Adrenal gland (tissue), 12 donors: ENCODE measurements around the gene LMBRD1. TPM values are rescaled to one million over a fixed set of nuclear protein-coding genes. Genes with fewer than 3 reads are reported as not detected.

Experiments used
- DNase-seq, 7 donors: peaks; one replicate each; pipeline ENCODE4 v3.0.0-alpha.2; 2019 to 2020
- H3K27ac ChIP-seq, 5 donors: fragments of 200-600 bp; sonication (generic) in 4 of 5; 1 replicate in 3 of 5; 2 replicates in 2 of 5; pipeline versions ENCODE4 v1.5.1 to v1.8.0; 2016 to 2020; ENCODE audit warnings: mild to moderate bottlenecking in 1 of 5
- H3K27me3 ChIP-seq: fragments of 200-600 bp; 2 replicates; pipeline ENCODE4 v1.8.0; 2021
- H3K36me3 ChIP-seq, 2 donors: fragments of 200-600 bp; replicated peaks in 1 of 2; 1 replicate in 1 of 2; 2 replicates in 1 of 2; pipeline versions ENCODE4 v1.5.1 to v1.8.0; 2018 to 2022
- H3K4me1 ChIP-seq, 2 donors: fragments of 200-600 bp; replicated peaks in 1 of 2; 1 replicate in 1 of 2; 2 replicates in 1 of 2; pipeline versions ENCODE4 v1.5.1 to v1.8.0; 2018 to 2021
- H3K4me3 ChIP-seq, 4 donors: fragments of 200-600 bp; sonication (generic) in 3 of 4; one replicate each; pipeline ENCODE4 v1.5.1; 2016 to 2018
- H3K9me3 ChIP-seq, 3 donors: fragments of 200-600 bp; sonication (generic) in 1 of 3; replicated peaks in 1 of 3; 1 replicate in 2 of 3; 2 replicates in 1 of 3; pipeline versions ENCODE4 v1.5.1 to v1.8.0; 2016 to 2021
- POLR2A ChIP-seq, 2 donors: fragments of 450-650 bp; IDR thresholded peaks; one replicate each; pipeline ENCODE4 v1.6.1; 2017; ENCODE audit warnings: antibody characterized with exemption in 2 of 2, mild to moderate bottlenecking in 2 of 2, moderate library complexity in 1 of 2
- WGBS, 4 donors: extraction: QIAGEN DNeasy Blood & Tissue Kit in 2 of 4; methylation state at CpG; one replicate each; pipeline versions ENCODE4 v1.1.5 to v1.1.7; 2013 to 2017; 5-methylcytosine and 5-hydroxymethylcytosine counted together
- intact Hi-C, 2 donors: fragments of 100-400 bp; cut with DNase I; formaldehyde crosslinking; loops; one replicate each; pipeline versions ENCODE4 v1.14.1 to v1.15.0; 2022 to 2023
- polyA plus RNA-seq, 3 donors: library from polyadenylated mRNA; stranded (reverse); fragments of 200-250 nt in 2 of 3; fragments of 350-450 nt in 1 of 3; fragmentation: Illumina TruSeq in 1 of 3; extraction: RNeasy Lipid Tissue Mini Kit (QIAGEN cat#74804) in 1 of 3; gene quantifications; one replicate each; pipeline ENCODE4 v1.2.3, GENCODE V29; 2013 to 2014
- total RNA-seq, 9 donors: library from RNA; depleted of rRNA in 4 of 9; stranded (reverse); fragments of >200 nt in 4 of 9; fragments of 120-200 nt in 1 of 9; fragmentation: NEBNext Ultra II Directional in 1 of 9; extraction: Animal tissue kit (Norgen Biotek cat#: 25700) in 1 of 9; gene quantifications; one replicate each; pipeline versions ENCODE4 v1.1.0 to v1.2.4, GENCODE V29; 2013 to 2023
- TF ChIP-seq, protein P1 (sequence below), 6 experiments: fragments of 450-650 bp in 4 of 6; fragments of 200-600 bp in 2 of 6; sonication (generic) in 1 of 6; IDR thresholded peaks; 1 replicate in 5 of 6; 2 replicates in 1 of 6; pipeline versions ENCODE4 v1.5.1 to v1.8.0; 2016 to 2021; ENCODE audit warnings: antibody characterized with exemption in 6 of 6, mild to moderate bottlenecking in 2 of 6, moderate library complexity in 1 of 6
- donor health status: healthy with polysubstance abuse.
- donor health status: Bipolar disorder and iron deficiency.
- donor health status: DM: yes; HTN: yes; CAD: no.
- donor health status: DM: no; HTN: no; CAD: no.
- donor health status: DM: no; HTN: no; CAD: no.
- donor health status: DM: yes; HTN: yes; CAD: no.

LMBRD1 gene
- total and polyA plus RNA-seq, 12 donors, result 22.1 to 141 (median 103) TPM

DNA sequence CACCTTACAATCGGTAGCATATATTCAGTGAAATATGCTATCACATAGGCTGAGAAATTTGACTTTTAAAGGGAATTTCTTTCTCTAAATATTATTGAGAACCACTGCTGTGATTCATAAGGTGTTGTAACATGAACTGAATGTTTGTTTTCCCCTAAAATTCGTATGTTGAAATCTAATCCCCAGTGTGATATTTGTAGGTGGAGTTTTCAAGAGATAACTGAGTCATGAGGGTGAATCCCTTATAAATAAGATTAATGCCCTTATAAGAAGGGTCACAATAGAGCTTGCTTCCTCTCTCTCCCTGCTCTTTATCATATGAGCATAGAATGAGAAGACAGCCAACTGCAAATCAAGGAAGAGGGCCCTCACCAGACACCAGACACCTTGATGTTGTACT is 64.8 kb downstream of the LMBRD1 start:
- Histone ChIP-seq H3K36me3 (no peaks in the 10 kb centered on the region), H3K4me3 (no peak overlapping the region), H3K27me3 (no peaks in the 10 kb centered on the region), H3K4me1 (peaks cover 0 to 4% of the 10 kb centered on the region in 2 donors), H3K27ac (no peak overlapping the region), H3K9me3 (no peaks in the 10 kb centered on the region)
- WGBS, 4 donors, result 56 to 62% (median 60%) methylated on average over 2 of the region's 2 CpGs
- intact Hi-C loops, result no loop called here
- TF ChIP-seq, protein P1, sequence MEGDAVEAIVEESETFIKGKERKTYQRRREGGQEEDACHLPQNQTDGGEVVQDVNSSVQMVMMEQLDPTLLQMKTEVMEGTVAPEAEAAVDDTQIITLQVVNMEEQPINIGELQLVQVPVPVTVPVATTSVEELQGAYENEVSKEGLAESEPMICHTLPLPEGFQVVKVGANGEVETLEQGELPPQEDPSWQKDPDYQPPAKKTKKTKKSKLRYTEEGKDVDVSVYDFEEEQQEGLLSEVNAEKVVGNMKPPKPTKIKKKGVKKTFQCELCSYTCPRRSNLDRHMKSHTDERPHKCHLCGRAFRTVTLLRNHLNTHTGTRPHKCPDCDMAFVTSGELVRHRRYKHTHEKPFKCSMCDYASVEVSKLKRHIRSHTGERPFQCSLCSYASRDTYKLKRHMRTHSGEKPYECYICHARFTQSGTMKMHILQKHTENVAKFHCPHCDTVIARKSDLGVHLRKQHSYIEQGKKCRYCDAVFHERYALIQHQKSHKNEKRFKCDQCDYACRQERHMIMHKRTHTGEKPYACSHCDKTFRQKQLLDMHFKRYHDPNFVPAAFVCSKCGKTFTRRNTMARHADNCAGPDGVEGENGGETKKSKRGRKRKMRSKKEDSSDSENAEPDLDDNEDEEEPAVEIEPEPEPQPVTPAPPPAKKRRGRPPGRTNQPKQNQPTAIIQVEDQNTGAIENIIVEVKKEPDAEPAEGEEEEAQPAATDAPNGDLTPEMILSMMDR (IDR thresholded peaks at IDR 0.05), result no peak
- no peak for TF ChIP-seq POLR2A (IDR thresholded peaks at IDR 0.05)
- no peak for DNase-seq

- Histone ChIP-seq H3K4me1 (peaks cover 0 to 4% of the 10 kb centered on the region in 2 donors), H3K27me3 (no peaks in the 10 kb centered on the region), H3K4me3 (no peak overlapping the region), H3K27ac (no peak overlapping the region), H3K36me3 (no peaks in the 10 kb centered on the region), H3K9me3 (peaks cover 0 to 3% (median 0%) of the 10 kb centered on the region in 3 donors)
- TF ChIP-seq, protein P1 (IDR thresholded peaks at IDR 0.05), result peak; percentile 18 to 58 (median 32)
- no peak for TF ChIP-seq POLR2A (IDR thresholded peaks at IDR 0.05)
- 63 to 73% (median 67%) methylated on average over 3 of the region's 3 CpGs for WGBS, 4 donors
- intact Hi-C loops, result no loop called here
- DNase-seq, result no peak
These were observed 66.8 kb downstream of the LMBRD1 start for GRCh38 chr6:69729870-69730449.

DNA sequence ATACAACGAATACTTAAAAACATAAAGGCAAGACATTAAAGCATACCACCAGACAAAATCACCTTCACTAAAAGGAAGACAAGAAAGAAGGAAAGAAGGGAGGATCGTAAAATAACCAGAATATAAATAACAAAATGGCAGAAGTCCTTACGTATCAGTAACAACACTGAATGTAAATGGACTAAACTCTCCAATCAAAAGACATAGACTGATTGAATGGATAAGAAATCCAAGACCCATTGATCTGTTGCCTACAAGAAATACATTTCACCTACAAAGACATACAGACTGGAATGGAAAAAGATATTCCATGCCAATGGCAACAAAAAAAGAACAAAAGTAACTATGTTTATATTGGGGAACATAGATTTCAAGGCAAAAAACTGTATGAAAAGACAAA is 74.1 kb downstream of the LMBRD1 start:
- DNase-seq, result no peak
- no peak overlapping the region for H3K4me3 ChIP-seq
- no peaks in the 10 kb centered on the region for H3K4me1 ChIP-seq
- TF ChIP-seq, protein P1 (IDR thresholded peaks at IDR 0.05), result no peak
- TF ChIP-seq POLR2A (IDR thresholded peaks at IDR 0.05), result no peak
- no peak overlapping the region for H3K27ac ChIP-seq
- intact Hi-C loops, result no loop called here
- peaks cover 0 to 3% (median 0%) of the 10 kb centered on the region in 3 donors for H3K9me3 ChIP-seq
- 93 to 99% (median 95%) methylated on average over 3 of the region's 3 CpGs for WGBS, 4 donors
- H3K36me3 ChIP-seq, result no peaks in the 10 kb centered on the region
- H3K27me3 ChIP-seq, result no peaks in the 10 kb centered on the region

- DNase-seq, result peak in 1 of 7 donors; percentile 23
- Histone ChIP-seq H3K4me1 (no peaks in the 10 kb centered on the region), H3K27me3 (no peaks in the 10 kb centered on the region), H3K36me3 (no peaks in the 10 kb centered on the region), H3K27ac (no peak overlapping the region), H3K9me3 (no peaks in the 10 kb centered on the region), H3K4me3 (no peak overlapping the region)
- intact Hi-C loops, result no loop called here
- TF ChIP-seq POLR2A (IDR thresholded peaks at IDR 0.05), result no peak
- TF ChIP-seq, protein P1 (IDR thresholded peaks at IDR 0.05), result peak in 5 of 6 experiments; percentile 26 to 45 (median 39)
- 40 to 47% (median 43%) methylated on average over 2 of the region's 2 CpGs for WGBS, 4 donors
These were observed 77.1 kb downstream of the LMBRD1 start for GRCh38 chr6:69719602-69720193.
